ENCODE measurements around the gene HTR3B.

HTR3B gene

DNA sequence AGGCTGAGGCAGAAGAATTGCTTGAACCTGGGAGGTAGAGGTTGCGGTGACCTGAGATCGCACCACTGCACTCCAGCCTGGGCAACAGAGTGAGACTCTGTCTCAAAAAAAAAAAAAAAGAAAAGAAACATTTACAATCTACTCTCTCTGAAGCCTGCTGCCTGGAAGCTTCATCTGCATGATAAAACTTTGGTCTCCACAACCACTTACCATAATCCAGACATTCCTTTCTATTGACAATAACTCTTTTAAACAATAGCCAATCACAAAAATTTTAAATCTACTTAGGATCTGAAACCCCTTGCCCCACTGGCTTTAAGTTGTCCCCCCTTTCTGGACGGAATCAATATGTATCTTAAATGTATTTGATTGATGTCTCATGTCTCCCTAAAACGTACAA lies 45.3 kb downstream of the HTR3B start:
- Histone ChIP-seq H3K9ac (ENCODE audit: low read depth, low read length, poor library complexity) (no peak overlapping the region), H3K27ac (replicated peaks; ENCODE audit: low read length) (no peak overlapping the region), H3K18ac (ENCODE audit: low read length) (no peak overlapping the region), H3K23ac (ENCODE audit: low read depth, low read length, poor library complexity) (no peak overlapping the region), H2BK120ac (ENCODE audit: low read depth, low read length) (no peak overlapping the region), H3K4me3 (ENCODE audit: low read length in 2 of 2) (no peak overlapping the region), H3K4ac (ENCODE audit: low read length) (no peak overlapping the region), H3K4me2 (ENCODE audit: insufficient read depth, low read length, poor library complexity, severe bottlenecking) (no peak overlapping the region), H3K4me1 (ENCODE audit: control insufficient read depth in 2 of 2, insufficient read depth in 1 of 2, low read depth in 1 of 2, low read length in 2 of 2) (peaks cover 0 to 2% of the 10 kb centered on the region in 2 donors), H2AK5ac (ENCODE audit: low read depth, low read length) (no peak overlapping the region), H4K91ac (ENCODE audit: low read depth, low read length, poor library complexity) (no peak overlapping the region), H3K14ac (ENCODE audit: low read length) (no peak overlapping the region), H2BK15ac (ENCODE audit: low read length) (no peak overlapping the region), H3K27me3 (ENCODE audit: control insufficient read depth in 3 of 3, insufficient read depth in 3 of 3, low read depth in 1 of 3, low read length in 3 of 3) (peaks cover 0 to 38% (median 0%) of the 10 kb centered on the region in 3 experiments), H3K9me3 (replicated peaks in 1 of 2; ENCODE audit: control insufficient read depth in 2 of 2, insufficient read depth in 1 of 2, low read depth in 1 of 2, low read length in 2 of 2) (no peaks in the 10 kb centered on the region), H3K79me1 (ENCODE audit: low read depth, low read length) (no peaks in the 10 kb centered on the region), H3K36me3 (replicated peaks in 1 of 2; ENCODE audit: control insufficient read depth in 2 of 2, insufficient read depth in 2 of 2, low read length in 2 of 2) (no peaks in the 10 kb centered on the region), H2BK12ac (ENCODE audit: low read length) (no peak overlapping the region), H4K8ac (ENCODE audit: low read depth, low read length) (no peak overlapping the region), H2BK5ac (ENCODE audit: low read length) (no peak overlapping the region), H2AFZ (ENCODE audit: low read length) (no peak overlapping the region)
- no peak for DNase-seq (ENCODE audit: low spot score)
- WGBS, 2 donors (ENCODE audit: extremely low coverage in 2 of 2, insufficient read length in 2 of 2, insufficient replicate concordance in 1 of 2): no CpG with 5 or more reads among the region's 4 CpGs

DNA sequence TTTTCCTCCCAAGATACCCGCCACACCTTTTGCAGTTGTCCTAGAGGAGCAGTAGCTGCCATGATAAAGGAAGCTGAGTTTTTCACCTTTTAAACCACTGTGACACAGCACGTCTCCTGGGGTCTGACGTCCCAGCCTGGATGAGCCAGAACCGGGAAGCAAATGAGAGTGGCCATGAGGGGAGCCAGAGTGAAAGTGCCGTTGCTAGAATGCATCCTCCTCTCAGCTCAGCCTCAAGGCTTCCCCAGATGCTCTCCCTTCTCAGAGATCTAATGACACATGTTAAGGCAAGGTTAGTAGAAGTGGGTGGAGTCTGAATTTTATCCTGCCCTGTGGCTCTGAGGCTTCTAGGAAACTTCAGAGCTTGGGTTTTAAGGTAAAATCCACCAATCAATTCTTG lies 46.9 kb downstream of the HTR3B start:
- Histone ChIP-seq H4K8ac (ENCODE audit: low read depth, low read length) (no peak overlapping the region), H3K27me3 (ENCODE audit: control insufficient read depth in 3 of 3, insufficient read depth in 3 of 3, low read depth in 1 of 3, low read length in 3 of 3) (peaks cover 0 to 38% (median 0%) of the 10 kb centered on the region in 3 experiments), H3K9me3 (replicated peaks in 1 of 2; ENCODE audit: control insufficient read depth in 2 of 2, insufficient read depth in 1 of 2, low read depth in 1 of 2, low read length in 2 of 2) (no peaks in the 10 kb centered on the region), H3K18ac (ENCODE audit: low read length) (no peak overlapping the region), H3K4me2 (ENCODE audit: insufficient read depth, low read length, poor library complexity, severe bottlenecking) (no peak overlapping the region), H2AFZ (ENCODE audit: low read length) (no peak overlapping the region), H2BK12ac (ENCODE audit: low read length) (no peak overlapping the region), H2AK5ac (ENCODE audit: low read depth, low read length) (no peak overlapping the region), H3K79me1 (ENCODE audit: low read depth, low read length) (no peaks in the 10 kb centered on the region), H3K14ac (ENCODE audit: low read length) (no peak overlapping the region), H3K4ac (ENCODE audit: low read length) (no peak overlapping the region), H2BK5ac (ENCODE audit: low read length) (no peak overlapping the region), H3K27ac (replicated peaks; ENCODE audit: low read length) (no peak overlapping the region), H4K91ac (ENCODE audit: low read depth, low read length, poor library complexity) (no peak overlapping the region), H2BK120ac (ENCODE audit: low read depth, low read length) (no peak overlapping the region), H3K36me3 (replicated peaks in 1 of 2; ENCODE audit: control insufficient read depth in 2 of 2, insufficient read depth in 2 of 2, low read length in 2 of 2) (no peaks in the 10 kb centered on the region), H3K4me3 (ENCODE audit: low read length in 2 of 2) (no peak overlapping the region), H3K23ac (ENCODE audit: low read depth, low read length, poor library complexity) (no peak overlapping the region), H2BK15ac (ENCODE audit: low read length) (no peak overlapping the region), H3K4me1 (ENCODE audit: control insufficient read depth in 2 of 2, insufficient read depth in 1 of 2, low read depth in 1 of 2, low read length in 2 of 2) (peaks cover 0 to 2% of the 10 kb centered on the region in 2 donors), H3K9ac (ENCODE audit: low read depth, low read length, poor library complexity) (no peak overlapping the region)
- DNase-seq (ENCODE audit: low spot score): no peak
- no CpG with 5 or more reads among the region's 5 CpGs for WGBS, 2 donors (ENCODE audit: extremely low coverage in 2 of 2, insufficient read length in 2 of 2, insufficient replicate concordance in 1 of 2)

DNA sequence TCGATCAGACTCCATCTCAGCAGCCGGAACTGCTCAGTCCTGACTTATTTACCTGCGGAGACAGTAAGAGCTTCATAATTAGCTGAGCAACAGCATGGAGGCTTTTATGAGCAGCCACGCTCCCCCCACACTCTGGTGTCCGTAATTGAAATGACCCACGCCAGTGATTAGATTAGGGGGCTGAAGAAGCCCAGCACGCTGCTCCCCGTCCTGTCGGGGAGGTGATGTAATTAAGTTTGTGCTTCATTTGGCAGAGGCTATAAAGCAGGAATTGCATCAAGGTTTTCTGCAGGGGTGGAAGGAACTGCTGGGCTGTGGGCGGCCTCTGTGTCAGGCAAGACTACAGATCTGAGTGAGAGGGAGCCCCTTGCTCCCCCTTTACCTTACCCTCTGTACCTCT lies 47.5 kb downstream of the HTR3B start:
- H3K79me1 ChIP-seq (ENCODE audit: low read depth, low read length): no peaks in the 10 kb centered on the region
- H2AK5ac ChIP-seq (ENCODE audit: low read depth, low read length): no peak overlapping the region
- no peak for DNase-seq (ENCODE audit: low spot score)
- no peak overlapping the region for H3K27ac ChIP-seq (replicated peaks; ENCODE audit: low read length)
- no CpG with 5 or more reads among the region's 10 CpGs for WGBS, 2 donors (ENCODE audit: extremely low coverage in 2 of 2, insufficient read length in 2 of 2, insufficient replicate concordance in 1 of 2)
- H3K23ac ChIP-seq (ENCODE audit: low read depth, low read length, poor library complexity): no peak overlapping the region
- H4K8ac ChIP-seq (ENCODE audit: low read depth, low read length): no peak overlapping the region
- no peak overlapping the region for H2BK15ac ChIP-seq (ENCODE audit: low read length)
- H3K4ac ChIP-seq (ENCODE audit: low read length): no peak overlapping the region
- H4K91ac ChIP-seq (ENCODE audit: low read depth, low read length, poor library complexity): no peak overlapping the region
- H2AFZ ChIP-seq (ENCODE audit: low read length): no peak overlapping the region
- no peak overlapping the region for H3K4me2 ChIP-seq (ENCODE audit: insufficient read depth, low read length, poor library complexity, severe bottlenecking)
- peak overlapping the region; percentile 27 for H2BK5ac ChIP-seq (ENCODE audit: low read length)
- H3K14ac ChIP-seq (ENCODE audit: low read length): no peak overlapping the region
- no peak overlapping the region for H3K4me3 ChIP-seq (ENCODE audit: low read length in 2 of 2)
- H3K9me3 ChIP-seq (replicated peaks in 1 of 2; ENCODE audit: control insufficient read depth in 2 of 2, insufficient read depth in 1 of 2, low read depth in 1 of 2, low read length in 2 of 2): no peaks in the 10 kb centered on the region
- no peak overlapping the region for H3K9ac ChIP-seq (ENCODE audit: low read depth, low read length, poor library complexity)
- H3K27me3 ChIP-seq (ENCODE audit: control insufficient read depth in 3 of 3, insufficient read depth in 3 of 3, low read depth in 1 of 3, low read length in 3 of 3): peaks cover 0 to 42% (median 0%) of the 10 kb centered on the region in 3 experiments
- H3K18ac ChIP-seq (ENCODE audit: low read length): peak overlapping the region; percentile 31
- H2BK12ac ChIP-seq (ENCODE audit: low read length): no peak overlapping the region
- peaks cover 0 to 5% of the 10 kb centered on the region in 2 donors for H3K4me1 ChIP-seq (ENCODE audit: control insufficient read depth in 2 of 2, insufficient read depth in 1 of 2, low read depth in 1 of 2, low read length in 2 of 2)
- H2BK120ac ChIP-seq (ENCODE audit: low read depth, low read length): no peak overlapping the region
- no peaks in the 10 kb centered on the region for H3K36me3 ChIP-seq (replicated peaks in 1 of 2; ENCODE audit: control insufficient read depth in 2 of 2, insufficient read depth in 2 of 2, low read length in 2 of 2)

DNA sequence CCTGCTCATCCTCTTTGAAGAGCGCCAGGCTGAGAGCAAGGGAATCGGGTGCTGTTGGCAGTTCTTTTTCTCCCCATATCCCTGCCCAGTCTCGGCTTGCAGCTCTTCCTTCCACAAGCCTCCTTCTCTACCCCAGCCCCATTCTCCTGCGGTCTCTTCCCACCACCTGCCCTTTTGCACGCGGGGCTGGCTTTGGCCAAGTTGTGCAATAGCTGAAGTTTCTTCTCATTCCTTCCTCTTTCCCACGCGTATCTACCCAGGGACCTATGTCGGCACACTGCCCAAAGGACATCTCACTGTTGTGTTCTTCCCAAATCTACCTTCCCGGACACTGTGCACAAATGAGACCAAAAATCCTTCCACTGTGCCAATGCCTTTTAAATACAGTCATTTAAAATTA lies 48.0 kb downstream of the HTR3B start:
- Histone ChIP-seq H3K4me2 (ENCODE audit: insufficient read depth, low read length, poor library complexity, severe bottlenecking) (no peak overlapping the region), H3K27ac (replicated peaks; ENCODE audit: low read length) (no peak overlapping the region), H2AK5ac (ENCODE audit: low read depth, low read length) (no peak overlapping the region), H3K4ac (ENCODE audit: low read length) (no peak overlapping the region), H2BK15ac (ENCODE audit: low read length) (no peak overlapping the region), H2AFZ (ENCODE audit: low read length) (no peak overlapping the region), H3K18ac (ENCODE audit: low read length) (peak overlapping the region; percentile 31), H3K14ac (ENCODE audit: low read length) (no peak overlapping the region), H3K79me1 (ENCODE audit: low read depth, low read length) (no peaks in the 10 kb centered on the region), H2BK5ac (ENCODE audit: low read length) (peak overlapping the region; percentile 27), H3K36me3 (replicated peaks in 1 of 2; ENCODE audit: control insufficient read depth in 2 of 2, insufficient read depth in 2 of 2, low read length in 2 of 2) (no peaks in the 10 kb centered on the region), H3K4me1 (ENCODE audit: control insufficient read depth in 2 of 2, insufficient read depth in 1 of 2, low read depth in 1 of 2, low read length in 2 of 2) (peaks cover 0 to 6% of the 10 kb centered on the region in 2 donors), H3K9ac (ENCODE audit: low read depth, low read length, poor library complexity) (no peak overlapping the region), H3K4me3 (ENCODE audit: low read length in 2 of 2) (no peak overlapping the region), H2BK120ac (ENCODE audit: low read depth, low read length) (peak overlapping the region; percentile 13), H3K9me3 (replicated peaks in 1 of 2; ENCODE audit: control insufficient read depth in 2 of 2, insufficient read depth in 1 of 2, low read depth in 1 of 2, low read length in 2 of 2) (no peaks in the 10 kb centered on the region), H4K91ac (ENCODE audit: low read depth, low read length, poor library complexity) (no peak overlapping the region), H3K27me3 (ENCODE audit: control insufficient read depth in 3 of 3, insufficient read depth in 3 of 3, low read depth in 1 of 3, low read length in 3 of 3) (peaks cover 0 to 46% (median 0%) of the 10 kb centered on the region in 3 experiments), H3K23ac (ENCODE audit: low read depth, low read length, poor library complexity) (no peak overlapping the region), H4K8ac (ENCODE audit: low read depth, low read length) (no peak overlapping the region), H2BK12ac (ENCODE audit: low read length) (no peak overlapping the region)
- DNase-seq (ENCODE audit: low spot score): no peak
- WGBS, 2 donors (ENCODE audit: extremely low coverage in 2 of 2, insufficient read length in 2 of 2, insufficient replicate concordance in 1 of 2): no CpG with 5 or more reads among the region's 10 CpGs
